Fibroblast of lung (primary cell): Measurements from ENCODE around the gene CAPRIN1. TPM values are rescaled to one million over a fixed set of nuclear protein-coding genes. Genes with fewer than 3 reads are reported as not detected.
"Not testable (repeated sequence)": the region's sequence is repeated elsewhere in the genome, so short reads cannot be mapped to it uniquely, and the experiment has no call there.

Experiments
- DNase-seq, 2 donors: peaks; one replicate each; pipeline versions ENCODE4 v3.0.0 to v3.0.0-alpha.2; 2010; ENCODE audit warnings: low read depth in 2 of 2
- H2AFZ ChIP-seq: 2 replicates; pipeline ENCODE4 v1.5.1; 2012; ENCODE audit warnings: low read length, control low read depth, inconsistent platforms
- H3K27ac ChIP-seq: 2 replicates; pipeline ENCODE4 v1.5.1; 2011; ENCODE audit warnings: low read length, control low read depth; ENCODE audit not compliant: insufficient read depth
- H3K27me3 ChIP-seq: 2 replicates; pipeline ENCODE4 v1.5.1; 2011; ENCODE audit warnings: mild to moderate bottlenecking, low read length; ENCODE audit not compliant: control insufficient read depth, insufficient read depth
- H3K36me3 ChIP-seq: 2 replicates; pipeline ENCODE4 v1.5.1; 2011; ENCODE audit warnings: low read length; ENCODE audit not compliant: control insufficient read depth, insufficient read depth
- H3K4me1 ChIP-seq: 2 replicates; pipeline ENCODE4 v1.5.1; 2011; ENCODE audit warnings: low read length; ENCODE audit not compliant: control insufficient read depth, insufficient read depth; ENCODE audit errors: extremely low read depth
- H3K4me2 ChIP-seq: 2 replicates; pipeline ENCODE4 v1.5.1; 2011; ENCODE audit warnings: low read length, control low read depth; ENCODE audit not compliant: insufficient read depth; ENCODE audit errors: extremely low read depth
- H3K4me3 ChIP-seq, 4 experiments: fragments of 200-600 bp in 1 of 4; sonication (generic) in 1 of 4; replicated peaks in 1 of 4; 2 replicates each; pipeline ENCODE4 v1.5.1; 2011 to 2016; ENCODE audit warnings: low read length in 4 of 4, low read depth in 3 of 4, mild to moderate bottlenecking in 3 of 4, control low read depth in 2 of 4, inconsistent platforms in 1 of 4, mixed read lengths in 1 of 4; ENCODE audit not compliant: insufficient read depth in 1 of 4; ENCODE audit errors: control extremely low read depth in 1 of 4
- H3K79me2 ChIP-seq: 2 replicates; pipeline ENCODE4 v1.5.1; 2012; ENCODE audit warnings: mild to moderate bottlenecking, low read length, inconsistent platforms; ENCODE audit not compliant: control insufficient read depth, insufficient read depth
- H3K9ac ChIP-seq: 2 replicates; pipeline ENCODE4 v1.5.1; 2011; ENCODE audit warnings: mild to moderate bottlenecking, low read length, control low read depth; ENCODE audit not compliant: insufficient read depth
- H3K9me3 ChIP-seq: 2 replicates; pipeline ENCODE4 v1.5.1; 2012; ENCODE audit warnings: low read depth, low read length; ENCODE audit not compliant: control insufficient read depth, insufficient read depth
- H4K20me1 ChIP-seq: 2 replicates; pipeline ENCODE4 v1.5.1; 2011; ENCODE audit warnings: low read length; ENCODE audit not compliant: control insufficient read depth, insufficient read depth; ENCODE audit errors: extremely low read depth
- EZH2 ChIP-seq: IDR thresholded peaks from 2 replicates; pipeline ENCODE4 v1.5.1; 2012; ENCODE audit warnings: low read length, control low read depth, mild to moderate bottlenecking; ENCODE audit errors: missing control alignments
- polyA plus RNA-seq, 2 donors: library from polyadenylated mRNA; depleted of rRNA in 1 of 2; stranded (reverse) in 1 of 2; unstranded in 1 of 2; fragments of >200 nt; gene quantifications; 2 replicates each; pipeline ENCODE4 v1.2.1, GENCODE V29; 2011 to 2012; ENCODE audit warnings: missing spikeins in 1 of 2
- total RNA-seq: library from RNA; depleted of rRNA; stranded (reverse); fragments of >200 nt; gene quantifications from 2 replicates; pipeline ENCODE4 v1.2.1, GENCODE V29; 2014
- TF ChIP-seq, protein P1 (sequence below), 2 donors: IDR thresholded peaks in 1 of 2; conservative IDR thresholded peaks in 1 of 2; 1 replicate in 1 of 2; 2 replicates in 1 of 2; pipeline ENCODE4 v1.5.1; 2011 to 2012; ENCODE audit warnings: low read length in 2 of 2, control low read depth in 1 of 2, inconsistent platforms in 1 of 2, low read depth in 1 of 2, mild to moderate bottlenecking in 1 of 2

Gene CAPRIN1
- total and polyA plus RNA-seq, 2 donors (not counting 1 experiment from before 2014, with no cell fraction given): 203 to 220 TPM

DNA sequence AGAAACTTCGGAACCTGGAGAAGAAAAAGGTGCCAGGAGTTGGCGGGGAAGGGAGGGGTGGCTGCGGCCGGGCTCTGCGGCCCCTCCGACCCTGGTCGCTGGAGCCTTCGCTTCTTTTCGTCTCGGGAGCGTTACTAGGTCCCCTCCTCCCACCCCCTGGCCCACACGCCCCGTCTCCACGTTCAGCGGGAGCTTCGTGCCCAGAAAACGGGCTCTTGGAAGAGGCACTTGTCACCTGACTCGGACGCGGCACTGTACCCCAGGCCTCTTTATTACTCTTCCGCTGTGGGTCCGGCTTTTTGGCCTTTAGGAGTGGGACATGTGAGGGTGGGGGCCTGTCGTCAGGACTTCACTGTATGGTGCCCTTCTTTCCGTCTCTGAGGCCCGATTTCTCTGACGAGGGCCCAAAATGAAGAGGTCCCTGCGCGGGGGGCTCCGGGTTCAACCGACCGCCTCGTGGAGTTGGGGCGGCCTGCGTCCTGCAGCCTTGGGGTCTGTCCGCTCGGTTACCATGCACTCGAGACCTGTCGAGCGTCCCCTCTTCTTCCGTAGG lies 1.2 kb downstream of the CAPRIN1 start:
- Histone ChIP-seq H3K27ac (peak overlapping the region; percentile 72), H3K4me2 (peak overlapping the region; percentile 90), H3K36me3 (peaks cover 2% of the 10 kb centered on the region), H3K79me2 (peaks cover 55% of the 10 kb centered on the region), H3K9ac (peak overlapping the region; percentile 86), H3K4me3 (peak overlapping the region; percentile 61 to 89 (median 78)), H2AFZ (no peak overlapping the region), H4K20me1 (peaks cover 10% of the 10 kb centered on the region), H3K27me3 (no peaks in the 10 kb centered on the region), H3K9me3 (no peaks in the 10 kb centered on the region), H3K4me1 (peaks cover 6% of the 10 kb centered on the region)
- no peak for TF ChIP-seq EZH2
- DNase-seq: no peak

DNA sequence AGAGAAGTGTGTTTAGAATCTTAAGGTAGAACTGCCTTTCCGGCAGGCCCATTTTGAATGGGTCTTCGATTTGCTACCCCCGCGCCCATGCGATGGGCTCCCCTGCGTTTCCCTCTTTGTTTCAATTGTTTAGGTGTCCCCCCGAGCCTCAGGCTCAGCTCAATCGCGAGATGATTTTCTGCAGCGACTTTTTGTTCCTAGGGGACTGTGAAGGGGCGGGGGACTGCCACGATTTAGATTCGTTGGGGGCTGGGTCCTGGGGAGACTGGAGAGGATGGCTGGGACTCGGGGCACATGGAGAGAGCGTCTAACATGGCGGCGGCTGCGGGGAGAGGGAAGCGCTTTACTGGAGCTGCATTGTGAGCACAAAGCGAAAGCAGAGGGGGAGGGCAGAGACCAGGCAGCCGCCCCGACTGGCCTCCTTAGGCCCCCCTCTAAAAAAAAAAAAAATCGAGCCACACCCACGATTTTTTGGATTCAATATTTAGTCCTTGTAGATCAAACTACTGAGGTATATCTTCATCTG lies 1.7 kb downstream of the CAPRIN1 start:
- TF ChIP-seq, protein P1, sequence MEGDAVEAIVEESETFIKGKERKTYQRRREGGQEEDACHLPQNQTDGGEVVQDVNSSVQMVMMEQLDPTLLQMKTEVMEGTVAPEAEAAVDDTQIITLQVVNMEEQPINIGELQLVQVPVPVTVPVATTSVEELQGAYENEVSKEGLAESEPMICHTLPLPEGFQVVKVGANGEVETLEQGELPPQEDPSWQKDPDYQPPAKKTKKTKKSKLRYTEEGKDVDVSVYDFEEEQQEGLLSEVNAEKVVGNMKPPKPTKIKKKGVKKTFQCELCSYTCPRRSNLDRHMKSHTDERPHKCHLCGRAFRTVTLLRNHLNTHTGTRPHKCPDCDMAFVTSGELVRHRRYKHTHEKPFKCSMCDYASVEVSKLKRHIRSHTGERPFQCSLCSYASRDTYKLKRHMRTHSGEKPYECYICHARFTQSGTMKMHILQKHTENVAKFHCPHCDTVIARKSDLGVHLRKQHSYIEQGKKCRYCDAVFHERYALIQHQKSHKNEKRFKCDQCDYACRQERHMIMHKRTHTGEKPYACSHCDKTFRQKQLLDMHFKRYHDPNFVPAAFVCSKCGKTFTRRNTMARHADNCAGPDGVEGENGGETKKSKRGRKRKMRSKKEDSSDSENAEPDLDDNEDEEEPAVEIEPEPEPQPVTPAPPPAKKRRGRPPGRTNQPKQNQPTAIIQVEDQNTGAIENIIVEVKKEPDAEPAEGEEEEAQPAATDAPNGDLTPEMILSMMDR (conservative IDR thresholded peaks at IDR 0.05 in 1 of 2, IDR thresholded peaks at IDR 0.05 in 1 of 2; ENCODE audit: low read depth in 1 of 2, low read length in 2 of 2): no peak
- no peak for TF ChIP-seq EZH2
- Histone ChIP-seq H3K9ac (peak overlapping the region; percentile 86), H3K4me2 (peak overlapping the region; percentile 90), H3K27me3 (no peaks in the 10 kb centered on the region), H3K79me2 (peaks cover 60% of the 10 kb centered on the region), H3K4me1 (peaks cover 6% of the 10 kb centered on the region), H3K27ac (peak overlapping the region; percentile 72), H3K4me3 (peak overlapping the region; percentile 61 to 89 (median 78)), H3K36me3 (peaks cover 4% of the 10 kb centered on the region), H3K9me3 (no peaks in the 10 kb centered on the region), H4K20me1 (peaks cover 10% of the 10 kb centered on the region), H2AFZ (no peak overlapping the region)
- peak; percentile 77 to 81 for DNase-seq

DNA sequence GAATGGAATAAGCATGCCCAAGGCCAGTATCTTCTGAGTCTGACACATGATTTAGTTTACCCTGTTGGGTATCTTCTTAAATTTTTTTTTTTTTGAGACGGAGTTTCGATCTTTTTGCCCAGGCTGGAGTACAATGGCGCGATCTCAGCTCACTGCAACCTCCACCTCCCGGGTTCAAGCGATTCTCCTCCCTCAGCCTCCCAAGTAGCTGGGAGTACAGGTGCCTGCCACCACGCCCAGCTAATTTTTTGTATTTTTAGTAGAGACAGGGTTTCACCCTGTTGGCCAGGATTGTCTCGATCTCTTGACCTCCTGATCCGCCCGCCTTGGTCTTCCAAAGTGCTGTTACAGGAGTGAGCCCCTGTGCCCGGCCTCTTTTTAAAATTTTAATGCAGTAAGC lies 2.8 kb downstream of the CAPRIN1 start:
- not testable (repeated sequence) for H3K36me3 ChIP-seq, H3K27me3 ChIP-seq, H3K4me1 ChIP-seq, H3K27ac ChIP-seq, H3K9ac ChIP-seq, H2AFZ ChIP-seq, DNase-seq, H3K9me3 ChIP-seq
- peaks cover 71% of the 10 kb centered on the region for H3K79me2 ChIP-seq
- peak overlapping the region; percentile 61 to 89 (median 78) for H3K4me3 ChIP-seq
- H3K4me2 ChIP-seq: peak overlapping the region; percentile 90
- peaks cover 12% of the 10 kb centered on the region for H4K20me1 ChIP-seq
